Suprapubic skin (tissue), 4 donors: Measurements from ENCODE around the gene CCAR1. TPM values are rescaled to one million over a fixed set of nuclear protein-coding genes. Genes with fewer than 3 reads are reported as not detected.
"Not testable (repeated sequence)": the region's sequence is repeated elsewhere in the genome, so short reads cannot be mapped to it uniquely, and the experiment has no call there.

Experiments
- DNase-seq, 2 donors: peaks; one replicate each; pipeline ENCODE4 v3.0.0-alpha.2; 2019; ENCODE audit warnings: low spot score in 2 of 2
- H3K27ac ChIP-seq: fragments of 200-600 bp; sonication (generic); one replicate; pipeline ENCODE4 v1.5.1; 2019
- H3K27me3 ChIP-seq: fragments of 200-600 bp; sonication (generic); one replicate; pipeline ENCODE4 v1.5.1; 2019
- H3K36me3 ChIP-seq: fragments of 200-600 bp; sonication (generic); one replicate; pipeline ENCODE4 v1.5.1; 2019
- H3K4me1 ChIP-seq: fragments of 200-600 bp; sonication (generic); one replicate; pipeline ENCODE4 v1.5.1; 2019
- H3K4me3 ChIP-seq: fragments of 200-600 bp; sonication (generic); one replicate; pipeline ENCODE4 v1.5.1; 2019; ENCODE audit warnings: mild to moderate bottlenecking
- H3K9me3 ChIP-seq: fragments of 200-600 bp; sonication (generic); one replicate; pipeline ENCODE4 v1.5.1; 2019
- EP300 ChIP-seq: sonication (generic); formaldehyde crosslinking; IDR thresholded peaks from one replicate; pipeline ENCODE4 v1.6.1; 2017; ENCODE audit warnings: antibody characterized with exemption
- POLR2A ChIP-seq, 2 donors: fragments of 450-650 bp; IDR thresholded peaks; one replicate each; pipeline ENCODE4 v1.6.1; 2017; ENCODE audit warnings: antibody characterized with exemption in 2 of 2, mild to moderate bottlenecking in 2 of 2, moderate library complexity in 2 of 2
- POLR2AphosphoS5 ChIP-seq, 3 donors: sonication (generic); formaldehyde crosslinking; IDR thresholded peaks; one replicate each; pipeline ENCODE4 v1.6.1; 2017; ENCODE audit warnings: antibody characterized with exemption in 3 of 3
- WGBS: methylation state at CpG from one replicate; pipeline ENCODE4 v1.1.5; 2018; 5-methylcytosine and 5-hydroxymethylcytosine counted together
- total RNA-seq, 4 donors: library from RNA; depleted of rRNA; stranded (reverse); fragments of >200 nt; gene quantifications; one replicate each; pipeline ENCODE4 v1.1.0, GENCODE V29; 2016
- TF ChIP-seq, protein P1 (sequence below), 2 donors: fragments of 200-600 bp in 1 of 2; fragments of 450-650 bp in 1 of 2; sonication (generic) in 1 of 2; IDR thresholded peaks; one replicate each; pipeline ENCODE4 v1.5.1; 2016 to 2019; ENCODE audit warnings: antibody characterized with exemption in 2 of 2, mild to moderate bottlenecking in 1 of 2, moderate library complexity in 1 of 2

The CCAR1 gene
- total RNA-seq, 4 donors from 2014 or later = 34.8 to 103 (median 43.8) TPM

DNA sequence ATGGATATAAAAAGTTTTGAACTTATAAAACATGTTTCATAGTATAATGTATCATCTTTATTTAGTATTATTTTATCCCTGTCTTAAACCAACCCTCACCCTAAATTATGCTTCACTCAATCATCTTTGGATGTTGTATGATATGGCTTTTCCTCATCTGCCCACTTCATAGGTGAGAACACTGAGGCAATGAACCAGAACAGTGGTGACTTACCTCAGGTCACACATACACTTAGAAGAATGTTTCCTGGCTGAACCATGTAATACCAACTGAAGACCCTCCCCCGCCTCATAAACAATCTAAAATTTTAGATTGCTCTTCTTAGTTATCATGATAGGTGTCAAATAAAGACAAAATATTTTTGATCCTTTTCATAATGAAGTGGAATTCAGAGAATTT is 83.7 kb downstream of the CCAR1 start:
- Histone ChIP-seq H3K36me3 (no peaks in the 10 kb centered on the region), H3K27me3 (no peaks in the 10 kb centered on the region), H3K9me3 (no peaks in the 10 kb centered on the region), H3K4me3 (no peak overlapping the region), H3K4me1 (no peaks in the 10 kb centered on the region), H3K27ac (no peak overlapping the region)
- DNase-seq = no peak
- no peak for TF ChIP-seq POLR2A (IDR thresholded peaks at IDR 0.05)
- no peak for TF ChIP-seq POLR2AphosphoS5 (IDR thresholded peaks at IDR 0.05)
- TF ChIP-seq, protein P1, sequence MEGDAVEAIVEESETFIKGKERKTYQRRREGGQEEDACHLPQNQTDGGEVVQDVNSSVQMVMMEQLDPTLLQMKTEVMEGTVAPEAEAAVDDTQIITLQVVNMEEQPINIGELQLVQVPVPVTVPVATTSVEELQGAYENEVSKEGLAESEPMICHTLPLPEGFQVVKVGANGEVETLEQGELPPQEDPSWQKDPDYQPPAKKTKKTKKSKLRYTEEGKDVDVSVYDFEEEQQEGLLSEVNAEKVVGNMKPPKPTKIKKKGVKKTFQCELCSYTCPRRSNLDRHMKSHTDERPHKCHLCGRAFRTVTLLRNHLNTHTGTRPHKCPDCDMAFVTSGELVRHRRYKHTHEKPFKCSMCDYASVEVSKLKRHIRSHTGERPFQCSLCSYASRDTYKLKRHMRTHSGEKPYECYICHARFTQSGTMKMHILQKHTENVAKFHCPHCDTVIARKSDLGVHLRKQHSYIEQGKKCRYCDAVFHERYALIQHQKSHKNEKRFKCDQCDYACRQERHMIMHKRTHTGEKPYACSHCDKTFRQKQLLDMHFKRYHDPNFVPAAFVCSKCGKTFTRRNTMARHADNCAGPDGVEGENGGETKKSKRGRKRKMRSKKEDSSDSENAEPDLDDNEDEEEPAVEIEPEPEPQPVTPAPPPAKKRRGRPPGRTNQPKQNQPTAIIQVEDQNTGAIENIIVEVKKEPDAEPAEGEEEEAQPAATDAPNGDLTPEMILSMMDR (IDR thresholded peaks at IDR 0.05) = no peak
- TF ChIP-seq EP300 = no peak
- 100% methylated on average over 1 of the region's 1 CpG for WGBS

DNA sequence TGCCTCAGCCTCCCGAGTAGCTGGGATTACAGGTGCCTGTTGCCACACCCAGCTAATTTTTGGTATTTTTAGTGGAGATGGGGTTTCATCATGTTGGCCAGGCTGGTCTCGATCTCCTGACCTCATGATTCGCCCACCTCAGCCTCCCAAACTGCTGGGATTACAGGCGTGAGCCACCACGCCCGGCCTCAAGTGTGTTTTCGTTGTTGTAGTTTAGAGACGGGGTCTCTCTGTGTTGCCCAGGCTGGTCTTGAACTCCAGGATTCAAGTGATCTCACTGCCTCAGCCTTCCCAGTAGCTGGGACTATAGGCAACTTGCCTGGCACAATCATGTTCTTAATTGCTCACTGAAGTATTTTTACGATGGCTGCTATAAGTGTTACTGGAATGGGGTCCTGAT is 89.8 kb downstream of the CCAR1 start:
- H3K36me3 ChIP-seq, H3K27ac ChIP-seq, H3K4me1 ChIP-seq, DNase-seq, H3K9me3 ChIP-seq, H3K4me3 ChIP-seq, H3K27me3 ChIP-seq: not testable (repeated sequence)
- 95% methylated on average over 9 of the region's 9 CpGs for WGBS

DNA sequence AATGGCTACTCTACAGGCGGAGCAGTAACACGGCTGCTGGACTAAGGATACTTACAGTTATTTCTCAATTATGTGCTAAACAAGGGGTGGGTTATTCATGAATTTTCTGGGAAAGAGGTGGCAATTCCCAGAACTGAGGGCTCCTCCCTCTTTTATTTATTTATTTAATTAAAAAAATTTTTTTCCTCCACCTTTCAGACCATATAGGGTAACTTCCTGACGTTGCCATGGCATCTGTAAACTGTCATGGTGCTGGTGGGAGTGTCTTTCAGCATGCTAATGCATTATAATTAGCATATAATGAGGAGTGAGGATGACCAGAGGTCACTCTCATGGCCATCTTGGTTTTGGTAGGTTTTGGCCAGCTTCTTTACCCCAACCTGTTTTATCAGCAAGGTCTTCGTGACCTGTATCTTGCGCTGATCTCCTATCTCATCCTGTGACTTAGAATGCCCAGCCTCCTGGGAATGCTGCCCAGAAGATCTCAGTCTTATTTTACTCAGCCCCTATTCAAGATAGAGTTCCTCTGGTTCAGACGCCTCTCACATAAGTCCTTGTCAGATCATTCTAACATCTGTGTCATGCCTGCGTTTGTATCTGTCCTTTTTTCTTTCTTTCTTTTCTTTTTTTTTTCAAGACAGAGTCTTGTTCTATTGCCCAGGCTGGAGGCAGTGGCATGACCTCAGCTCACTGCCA is 90.4 kb downstream of the CCAR1 start:
- Histone ChIP-seq H3K4me1 (peaks cover 2% of the 10 kb centered on the region), H3K27me3 (no peaks in the 10 kb centered on the region), H3K4me3 (no peak overlapping the region), H3K36me3 (no peaks in the 10 kb centered on the region), H3K27ac (no peak overlapping the region), H3K9me3 (no peaks in the 10 kb centered on the region)
- TF ChIP-seq POLR2A (IDR thresholded peaks at IDR 0.05) (no peak), EP300 (no peak), POLR2AphosphoS5 (IDR thresholded peaks at IDR 0.05) (no peak)
- TF ChIP-seq, protein P1 (IDR thresholded peaks at IDR 0.05) = no peak
- no peak for DNase-seq
- 74% methylated on average over 7 of the region's 7 CpGs for WGBS

DNA sequence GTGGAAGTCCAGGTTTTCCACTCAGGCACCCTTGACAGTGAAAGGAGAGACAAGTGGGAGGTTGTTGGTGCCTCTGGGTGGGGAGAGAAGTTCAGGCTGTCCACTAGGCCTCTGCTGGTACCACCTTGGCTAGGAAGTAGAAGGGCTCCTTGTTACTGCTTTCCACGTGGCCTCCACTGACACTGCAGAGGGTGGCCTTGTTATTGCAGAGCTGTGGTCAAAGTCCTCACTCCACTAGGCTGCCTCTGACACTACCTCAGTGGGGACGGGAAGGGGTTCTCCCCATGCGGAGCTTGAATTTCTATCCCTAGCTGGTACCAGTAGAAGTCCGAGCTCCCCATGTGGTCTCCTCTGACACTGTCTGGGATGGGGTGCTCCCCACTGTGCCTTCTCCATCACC is 91.4 kb downstream of the CCAR1 start:
- Histone ChIP-seq H3K9me3 (no peaks in the 10 kb centered on the region), H3K36me3 (no peaks in the 10 kb centered on the region), H3K27ac (no peak overlapping the region), H3K4me3 (no peak overlapping the region), H3K4me1 (peaks cover 2% of the 10 kb centered on the region), H3K27me3 (no peaks in the 10 kb centered on the region)
- WGBS = 100% methylated on average over 2 of the region's 4 CpGs
- no peak for DNase-seq
- TF ChIP-seq POLR2AphosphoS5 (IDR thresholded peaks at IDR 0.05) (no peak), EP300 (no peak), POLR2A (IDR thresholded peaks at IDR 0.05) (no peak)
- TF ChIP-seq, protein P1 (IDR thresholded peaks at IDR 0.05) = no peak

DNA sequence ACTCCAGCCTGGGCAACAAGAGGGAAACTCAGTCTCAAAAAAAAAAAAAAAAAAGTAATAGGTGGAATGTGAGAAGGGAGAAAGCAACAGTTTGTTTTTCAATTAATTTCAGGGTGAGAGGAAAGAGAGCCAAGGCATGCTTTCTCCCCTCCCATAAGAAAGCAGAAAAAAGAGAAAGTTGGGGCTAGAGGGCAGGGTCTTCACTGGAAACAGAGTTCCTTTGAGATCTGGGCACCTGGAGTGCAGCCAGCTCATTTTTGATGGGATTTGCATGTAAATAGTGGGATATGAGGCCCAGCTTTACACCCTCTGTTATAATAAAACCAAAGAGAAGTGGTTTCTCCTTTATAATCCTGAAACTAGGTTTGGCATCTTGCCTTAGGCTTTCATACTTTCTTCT is 92.5 kb downstream of the CCAR1 start:
- Histone ChIP-seq H3K27ac (no peak overlapping the region), H3K4me1 (peaks cover 2% of the 10 kb centered on the region), H3K9me3 (no peaks in the 10 kb centered on the region), H3K27me3 (no peaks in the 10 kb centered on the region), H3K36me3 (no peaks in the 10 kb centered on the region), H3K4me3 (no peak overlapping the region)
- no peak for TF ChIP-seq POLR2AphosphoS5 (IDR thresholded peaks at IDR 0.05)
- TF ChIP-seq, protein P1 (IDR thresholded peaks at IDR 0.05) = no peak
- TF ChIP-seq EP300 = no peak
- no peak for TF ChIP-seq POLR2A (IDR thresholded peaks at IDR 0.05)
- no peak for DNase-seq
